Uterus (tissue), 4 donors: ENCODE data around the gene TF. TPM values are rescaled to one million over a fixed set of nuclear protein-coding genes. Genes with fewer than 3 reads are reported as not detected.

Experiments
- DNase-seq, 2 donors: peaks; one replicate each; pipeline ENCODE4 v3.0.0-alpha.2; 2019 to 2020
- H3K27ac ChIP-seq, 2 donors: fragments of 200-600 bp; sonication (generic); 1 replicate in 1 of 2; 2 replicates in 1 of 2; pipeline ENCODE4 v1.5.1; 2016 to 2018
- H3K27me3 ChIP-seq, 2 donors: fragments of 200-600 bp; sonication (generic); one replicate each; pipeline ENCODE4 v1.5.1; 2018 to 2019; ENCODE audit warnings: control low read depth in 1 of 2
- H3K36me3 ChIP-seq, 2 donors: fragments of 200-600 bp; sonication (generic); one replicate each; pipeline ENCODE4 v1.5.1; 2019; ENCODE audit warnings: control low read depth in 1 of 2
- H3K4me1 ChIP-seq, 2 donors: fragments of 200-600 bp; sonication (generic); one replicate each; pipeline ENCODE4 v1.5.1; 2018 to 2019; ENCODE audit warnings: control low read depth in 1 of 2
- H3K4me3 ChIP-seq, 2 donors: fragments of 200-600 bp; sonication (generic); 1 replicate in 1 of 2; 2 replicates in 1 of 2; pipeline ENCODE4 v1.5.1; 2018 to 2019; ENCODE audit warnings: mild to moderate bottlenecking in 1 of 2
- H3K9me3 ChIP-seq, 2 donors: fragments of 200-600 bp; sonication (generic); one replicate each; pipeline ENCODE4 v1.5.1; 2019; ENCODE audit warnings: control low read depth in 1 of 2
- POLR2A ChIP-seq, 2 donors: fragments of 450-650 bp; IDR thresholded peaks; one replicate each; pipeline ENCODE4 v1.6.1; 2016; ENCODE audit warnings: antibody characterized with exemption in 2 of 2, mild to moderate bottlenecking in 1 of 2, moderate library complexity in 1 of 2
- intact Hi-C: fragments of 100-400 bp; cut with DNase I; formaldehyde crosslinking; loops from one replicate; pipeline ENCODE4 v1.15.1; 2023; ENCODE audit warnings: low total_unique reads
- total RNA-seq, 4 donors: library from RNA; depleted of rRNA in 3 of 4; stranded (reverse); fragments of >200 nt in 3 of 4; gene quantifications; one replicate each; pipeline versions ENCODE4 v1.1.0 to v1.2.4, GENCODE V29; 2014 to 2023
- TF ChIP-seq, protein P1 (sequence below), 4 experiments: fragments of 200-600 bp in 2 of 4; fragments of 450-650 bp in 2 of 4; sonication (generic) in 2 of 4; IDR thresholded peaks; one replicate each; pipeline ENCODE4 v1.5.1; 2016 to 2019; ENCODE audit warnings: antibody characterized with exemption in 4 of 4, mild to moderate bottlenecking in 2 of 4, moderate library complexity in 1 of 4
- donor health status: DM: yes; HTN: yes; CAD: no.

Gene TF
- total RNA-seq, 4 donors from 2014 or later = 1.7 to 6.1 TPM; not detected in 2

GRCh38 chr3:133829310-133829707 is 83.1 kb downstream of the TF start:
- intact Hi-C loops = no loop called here
- Histone ChIP-seq H3K27me3 (no peaks in the 10 kb centered on the region), H3K4me3 (no peak overlapping the region), H3K4me1 (no peaks in the 10 kb centered on the region), H3K27ac (no peak overlapping the region), H3K36me3 (no peaks in the 10 kb centered on the region), H3K9me3 (no peaks in the 10 kb centered on the region)
- no peak for DNase-seq
- no peak for TF ChIP-seq POLR2A (IDR thresholded peaks at IDR 0.05)
- TF ChIP-seq, protein P1, sequence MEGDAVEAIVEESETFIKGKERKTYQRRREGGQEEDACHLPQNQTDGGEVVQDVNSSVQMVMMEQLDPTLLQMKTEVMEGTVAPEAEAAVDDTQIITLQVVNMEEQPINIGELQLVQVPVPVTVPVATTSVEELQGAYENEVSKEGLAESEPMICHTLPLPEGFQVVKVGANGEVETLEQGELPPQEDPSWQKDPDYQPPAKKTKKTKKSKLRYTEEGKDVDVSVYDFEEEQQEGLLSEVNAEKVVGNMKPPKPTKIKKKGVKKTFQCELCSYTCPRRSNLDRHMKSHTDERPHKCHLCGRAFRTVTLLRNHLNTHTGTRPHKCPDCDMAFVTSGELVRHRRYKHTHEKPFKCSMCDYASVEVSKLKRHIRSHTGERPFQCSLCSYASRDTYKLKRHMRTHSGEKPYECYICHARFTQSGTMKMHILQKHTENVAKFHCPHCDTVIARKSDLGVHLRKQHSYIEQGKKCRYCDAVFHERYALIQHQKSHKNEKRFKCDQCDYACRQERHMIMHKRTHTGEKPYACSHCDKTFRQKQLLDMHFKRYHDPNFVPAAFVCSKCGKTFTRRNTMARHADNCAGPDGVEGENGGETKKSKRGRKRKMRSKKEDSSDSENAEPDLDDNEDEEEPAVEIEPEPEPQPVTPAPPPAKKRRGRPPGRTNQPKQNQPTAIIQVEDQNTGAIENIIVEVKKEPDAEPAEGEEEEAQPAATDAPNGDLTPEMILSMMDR (IDR thresholded peaks at IDR 0.05) = no peak

DNA sequence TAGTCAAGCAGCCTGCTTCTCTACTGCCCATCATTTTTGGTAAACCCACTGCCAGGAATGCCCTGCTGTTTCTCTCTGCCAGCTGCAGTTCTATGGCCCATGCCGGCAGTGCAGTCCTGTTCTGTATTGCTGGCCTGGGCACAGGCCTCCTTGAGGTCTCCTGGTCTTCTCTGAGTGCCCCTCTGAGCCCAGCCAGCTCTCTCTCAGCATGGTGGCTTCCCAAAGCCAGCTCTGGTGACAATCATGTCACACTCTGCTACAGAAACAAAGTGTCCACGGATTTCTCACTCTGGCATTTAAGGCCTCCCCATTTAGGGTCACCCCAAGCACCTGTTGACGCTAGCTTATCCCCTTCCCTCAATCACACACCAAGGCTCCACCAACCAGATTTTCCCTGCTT is 83.9 kb downstream of the TF start:
- DNase-seq = no peak
- H3K9me3 ChIP-seq = no peaks in the 10 kb centered on the region
- TF ChIP-seq, protein P1 (IDR thresholded peaks at IDR 0.05) = no peak
- no peak for TF ChIP-seq POLR2A (IDR thresholded peaks at IDR 0.05)
- no peaks in the 10 kb centered on the region for H3K27me3 ChIP-seq
- no peaks in the 10 kb centered on the region for H3K36me3 ChIP-seq
- no peaks in the 10 kb centered on the region for H3K4me1 ChIP-seq
- intact Hi-C loops = no loop called here
- no peak overlapping the region for H3K4me3 ChIP-seq
- no peak overlapping the region for H3K27ac ChIP-seq

DNA sequence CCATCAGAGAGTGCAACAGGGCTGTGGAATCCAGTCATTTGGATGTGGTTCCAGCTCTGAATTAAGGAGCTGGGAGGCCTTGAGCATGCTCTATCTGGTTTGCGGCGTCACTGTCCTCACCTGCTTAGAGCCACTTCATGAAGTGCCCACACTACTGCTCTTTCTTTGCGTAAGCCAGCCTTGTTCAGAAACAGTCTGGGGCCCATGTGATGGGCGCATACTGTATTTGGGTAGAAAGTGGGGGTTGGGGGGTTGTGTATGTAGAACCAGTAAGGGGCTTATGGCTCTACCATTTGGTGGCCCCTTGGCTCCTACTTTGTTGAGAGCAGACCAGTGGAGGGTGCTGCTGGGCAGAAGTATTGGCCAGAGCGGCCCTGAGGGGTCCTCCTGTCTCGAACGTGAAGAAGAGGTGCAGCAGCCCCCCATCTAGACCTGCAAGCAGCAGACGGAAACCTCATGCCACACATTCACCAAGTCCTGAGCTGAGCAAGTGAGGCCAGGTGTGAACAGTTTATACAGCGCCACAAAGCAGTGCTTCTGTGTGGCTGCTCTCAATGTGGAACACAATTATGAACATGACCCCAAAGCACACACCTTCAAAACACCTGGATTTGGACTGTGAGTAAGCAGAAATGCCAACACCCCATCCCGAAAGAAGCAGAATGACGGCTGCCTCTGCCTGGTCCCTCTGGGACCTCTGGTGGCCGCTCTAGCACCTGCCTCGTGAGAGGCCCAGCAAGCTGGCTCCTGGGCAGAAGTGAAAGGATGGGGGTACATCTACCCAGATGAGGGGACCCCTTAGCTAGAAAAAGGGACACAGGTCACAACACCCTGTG is 86.0 kb downstream of the TF start:
- Histone ChIP-seq H3K36me3 (no peaks in the 10 kb centered on the region), H3K9me3 (no peaks in the 10 kb centered on the region), H3K27ac (no peak overlapping the region), H3K4me1 (no peaks in the 10 kb centered on the region), H3K27me3 (no peaks in the 10 kb centered on the region), H3K4me3 (no peak overlapping the region)
- TF ChIP-seq, protein P1 (IDR thresholded peaks at IDR 0.05) = no peak
- no peak for TF ChIP-seq POLR2A (IDR thresholded peaks at IDR 0.05)
- intact Hi-C loops = no loop called here
- no peak for DNase-seq

- Histone ChIP-seq H3K27me3 (no peaks in the 10 kb centered on the region), H3K4me3 (no peak overlapping the region), H3K36me3 (no peaks in the 10 kb centered on the region), H3K27ac (no peak overlapping the region), H3K9me3 (no peaks in the 10 kb centered on the region), H3K4me1 (no peaks in the 10 kb centered on the region)
- TF ChIP-seq POLR2A (IDR thresholded peaks at IDR 0.05) = no peak
- TF ChIP-seq, protein P1 (IDR thresholded peaks at IDR 0.05) = no peak
- DNase-seq = no peak
- intact Hi-C loops = no loop called here
Measured at GRCh38 chr3:133832802-133833144, 86.6 kb downstream of the TF start.

DNA sequence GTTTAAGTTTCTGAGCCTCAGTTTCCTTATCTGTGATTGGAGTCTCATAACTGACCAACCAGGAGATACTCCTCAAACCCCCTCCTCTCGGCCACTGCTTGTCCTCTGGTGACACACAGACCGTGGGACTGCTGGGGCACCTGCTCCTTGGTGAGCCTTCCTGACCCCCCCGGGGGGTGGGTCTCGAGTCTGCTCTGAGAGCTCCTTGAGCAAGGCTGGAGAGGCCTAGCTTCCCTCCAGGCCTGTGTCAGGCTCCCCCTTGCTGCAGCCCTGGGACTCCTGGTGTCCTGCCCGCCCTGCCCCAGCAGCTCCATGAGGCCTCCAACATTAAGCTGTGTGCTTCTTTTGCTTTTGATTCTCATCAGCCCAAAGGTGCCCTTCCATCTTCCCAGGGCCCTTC is 87.1 kb downstream of the TF start:
- H3K36me3 ChIP-seq = no peaks in the 10 kb centered on the region
- intact Hi-C loops = no loop called here

More for the DNA sequence above, 87.1 kb downstream of the TF start:
- Histone ChIP-seq H3K4me1 (no peaks in the 10 kb centered on the region), H3K27me3 (no peaks in the 10 kb centered on the region), H3K27ac (no peak overlapping the region), H3K4me3 (no peak overlapping the region), H3K9me3 (no peaks in the 10 kb centered on the region)
- no peak for DNase-seq
- TF ChIP-seq, protein P1 (IDR thresholded peaks at IDR 0.05) = no peak
